Measurements from ENCODE around the gene ABCF2.

The ABCF2 gene

GRCh38 chr7:151265351-151265931 lies 38.4 kb upstream of the ABCF2 start:
- no peak overlapping the region for H3K9ac ChIP-seq (ENCODE audit: low read depth in 1 of 2, low read length in 2 of 2)
- no peaks in the 10 kb centered on the region for H3K9me3 ChIP-seq (ENCODE audit: control insufficient read depth in 2 of 2, low read length in 2 of 2)
- H3K4me3 ChIP-seq (ENCODE audit: low read length in 2 of 2) = no peak overlapping the region
- H3K36me3 ChIP-seq (ENCODE audit: control insufficient read depth in 2 of 2, insufficient read depth in 2 of 2, low read length in 2 of 2) = no peaks in the 10 kb centered on the region
- H3K27me3 ChIP-seq (ENCODE audit: control insufficient read depth in 2 of 2, insufficient read depth in 2 of 2, low read length in 2 of 2) = peaks cover 4 to 9% of the 10 kb centered on the region in 2 donors
- no peak overlapping the region for H3K27ac ChIP-seq (ENCODE audit: low read depth in 2 of 2, low read length in 2 of 2)
- no peaks in the 10 kb centered on the region for H3K4me1 ChIP-seq (ENCODE audit: control insufficient read depth in 2 of 2, insufficient read depth in 2 of 2, low read length in 2 of 2)

- no peaks in the 10 kb centered on the region for H3K36me3 ChIP-seq (ENCODE audit: control insufficient read depth in 2 of 2, insufficient read depth in 2 of 2, low read length in 2 of 2)
- no peak overlapping the region for H3K27ac ChIP-seq (ENCODE audit: low read depth in 2 of 2, low read length in 2 of 2)
- no peak overlapping the region for H3K9ac ChIP-seq (ENCODE audit: low read depth in 1 of 2, low read length in 2 of 2)
- no peak overlapping the region for H3K4me3 ChIP-seq (ENCODE audit: low read length in 2 of 2)
- H3K27me3 ChIP-seq (ENCODE audit: control insufficient read depth in 2 of 2, insufficient read depth in 2 of 2, low read length in 2 of 2) = peaks cover 5 to 9% of the 10 kb centered on the region in 2 donors
- no peaks in the 10 kb centered on the region for H3K9me3 ChIP-seq (ENCODE audit: control insufficient read depth in 2 of 2, low read length in 2 of 2)
- H3K4me1 ChIP-seq (ENCODE audit: control insufficient read depth in 2 of 2, insufficient read depth in 2 of 2, low read length in 2 of 2) = no peaks in the 10 kb centered on the region
These were observed 37.6 kb upstream of the ABCF2 start for GRCh38 chr7:151264615-151265014.

- Histone ChIP-seq H3K4me3 (ENCODE audit: low read length in 2 of 2) (no peak overlapping the region), H3K36me3 (ENCODE audit: control insufficient read depth in 2 of 2, insufficient read depth in 2 of 2, low read length in 2 of 2) (no peaks in the 10 kb centered on the region), H3K9me3 (ENCODE audit: control insufficient read depth in 2 of 2, low read length in 2 of 2) (no peaks in the 10 kb centered on the region), H3K27ac (ENCODE audit: low read depth in 2 of 2, low read length in 2 of 2) (no peak overlapping the region), H3K4me1 (ENCODE audit: control insufficient read depth in 2 of 2, insufficient read depth in 2 of 2, low read length in 2 of 2) (no peaks in the 10 kb centered on the region), H3K9ac (ENCODE audit: low read depth in 1 of 2, low read length in 2 of 2) (no peak overlapping the region), H3K27me3 (ENCODE audit: control insufficient read depth in 2 of 2, insufficient read depth in 2 of 2, low read length in 2 of 2) (peaks cover 9 to 15% of the 10 kb centered on the region in 2 donors)
These were observed 34.5 kb upstream of the ABCF2 start for GRCh38 chr7:151261529-151261928.

GRCh38 chr7:151260883-151261282 lies 33.9 kb upstream of the ABCF2 start:
- Histone ChIP-seq H3K27me3 (ENCODE audit: control insufficient read depth in 2 of 2, insufficient read depth in 2 of 2, low read length in 2 of 2) (peaks cover 9 to 19% of the 10 kb centered on the region in 2 donors), H3K4me3 (ENCODE audit: low read length in 2 of 2) (no peak overlapping the region), H3K36me3 (ENCODE audit: control insufficient read depth in 2 of 2, insufficient read depth in 2 of 2, low read length in 2 of 2) (no peaks in the 10 kb centered on the region)

GRCh38 chr7:151260471-151260870 lies 33.5 kb upstream of the ABCF2 start:
- H3K9me3 ChIP-seq (ENCODE audit: control insufficient read depth in 2 of 2, low read length in 2 of 2) = no peaks in the 10 kb centered on the region
- H3K9ac ChIP-seq (ENCODE audit: low read depth in 1 of 2, low read length in 2 of 2) = no peak overlapping the region
- no peak overlapping the region for H3K27ac ChIP-seq (ENCODE audit: low read depth in 2 of 2, low read length in 2 of 2)
- peaks cover 11 to 19% of the 10 kb centered on the region in 2 donors for H3K27me3 ChIP-seq (ENCODE audit: control insufficient read depth in 2 of 2, insufficient read depth in 2 of 2, low read length in 2 of 2)
- H3K4me3 ChIP-seq (ENCODE audit: low read length in 2 of 2) = no peak overlapping the region
- no peaks in the 10 kb centered on the region for H3K36me3 ChIP-seq (ENCODE audit: control insufficient read depth in 2 of 2, insufficient read depth in 2 of 2, low read length in 2 of 2)
- H3K4me1 ChIP-seq (ENCODE audit: control insufficient read depth in 2 of 2, insufficient read depth in 2 of 2, low read length in 2 of 2) = no peaks in the 10 kb centered on the region

More at GRCh38 chr7:151260883-151261282, 33.9 kb upstream of the ABCF2 start:
- Histone ChIP-seq H3K9me3 (ENCODE audit: control insufficient read depth in 2 of 2, low read length in 2 of 2) (no peaks in the 10 kb centered on the region), H3K4me1 (ENCODE audit: control insufficient read depth in 2 of 2, insufficient read depth in 2 of 2, low read length in 2 of 2) (no peaks in the 10 kb centered on the region), H3K27ac (ENCODE audit: low read depth in 2 of 2, low read length in 2 of 2) (no peak overlapping the region), H3K9ac (ENCODE audit: low read depth in 1 of 2, low read length in 2 of 2) (no peak overlapping the region)

GRCh38 chr7:151257990-151258389 lies 31.0 kb upstream of the ABCF2 start:
- H3K4me1 ChIP-seq (ENCODE audit: control insufficient read depth in 2 of 2, insufficient read depth in 2 of 2, low read length in 2 of 2) = no peaks in the 10 kb centered on the region
- no peak overlapping the region for H3K4me3 ChIP-seq (ENCODE audit: low read length in 2 of 2)
- no peak overlapping the region for H3K9ac ChIP-seq (ENCODE audit: low read depth in 1 of 2, low read length in 2 of 2)
- H3K27ac ChIP-seq (ENCODE audit: low read depth in 2 of 2, low read length in 2 of 2) = no peak overlapping the region
- no peaks in the 10 kb centered on the region for H3K9me3 ChIP-seq (ENCODE audit: control insufficient read depth in 2 of 2, low read length in 2 of 2)
- peaks cover 16 to 33% of the 10 kb centered on the region in 2 donors for H3K27me3 ChIP-seq (ENCODE audit: control insufficient read depth in 2 of 2, insufficient read depth in 2 of 2, low read length in 2 of 2)
- no peaks in the 10 kb centered on the region for H3K36me3 ChIP-seq (ENCODE audit: control insufficient read depth in 2 of 2, insufficient read depth in 2 of 2, low read length in 2 of 2)

- H3K9me3 ChIP-seq (ENCODE audit: control insufficient read depth in 2 of 2, low read length in 2 of 2) = no peaks in the 10 kb centered on the region
- H3K4me1 ChIP-seq (ENCODE audit: control insufficient read depth in 2 of 2, insufficient read depth in 2 of 2, low read length in 2 of 2) = peaks cover 7% of the 10 kb centered on the region in 2 donors
- no peak overlapping the region for H3K27ac ChIP-seq (ENCODE audit: low read depth in 2 of 2, low read length in 2 of 2)
- H3K9ac ChIP-seq (ENCODE audit: low read depth in 1 of 2, low read length in 2 of 2) = no peak overlapping the region
- H3K27me3 ChIP-seq (ENCODE audit: control insufficient read depth in 2 of 2, insufficient read depth in 2 of 2, low read length in 2 of 2) = peaks cover 20 to 41% of the 10 kb centered on the region in 2 donors
- H3K4me3 ChIP-seq (ENCODE audit: low read length in 2 of 2) = no peak overlapping the region
- no peaks in the 10 kb centered on the region for H3K36me3 ChIP-seq (ENCODE audit: control insufficient read depth in 2 of 2, insufficient read depth in 2 of 2, low read length in 2 of 2)
These were observed 29.5 kb upstream of the ABCF2 start for GRCh38 chr7:151256410-151257045.

- Histone ChIP-seq H3K4me3 (ENCODE audit: low read length in 2 of 2) (no peak overlapping the region), H3K4me1 (ENCODE audit: control insufficient read depth in 2 of 2, insufficient read depth in 2 of 2, low read length in 2 of 2) (peaks cover 11 to 13% of the 10 kb centered on the region in 2 donors), H3K9me3 (ENCODE audit: control insufficient read depth in 2 of 2, low read length in 2 of 2) (no peaks in the 10 kb centered on the region), H3K27ac (ENCODE audit: low read depth in 2 of 2, low read length in 2 of 2) (no peak overlapping the region), H3K9ac (ENCODE audit: low read depth in 1 of 2, low read length in 2 of 2) (no peak overlapping the region), H3K36me3 (ENCODE audit: control insufficient read depth in 2 of 2, insufficient read depth in 2 of 2, low read length in 2 of 2) (no peaks in the 10 kb centered on the region), H3K27me3 (ENCODE audit: control insufficient read depth in 2 of 2, insufficient read depth in 2 of 2, low read length in 2 of 2) (peaks cover 22 to 47% of the 10 kb centered on the region in 2 donors)
These were observed 28.4 kb upstream of the ABCF2 start for GRCh38 chr7:151255390-151255789.

GRCh38 chr7:151254851-151255250 lies 27.8 kb upstream of the ABCF2 start:
- H3K9ac ChIP-seq (ENCODE audit: low read depth in 1 of 2, low read length in 2 of 2) = no peak overlapping the region
- H3K36me3 ChIP-seq (ENCODE audit: control insufficient read depth in 2 of 2, insufficient read depth in 2 of 2, low read length in 2 of 2) = no peaks in the 10 kb centered on the region
- no peak overlapping the region for H3K4me3 ChIP-seq (ENCODE audit: low read length in 2 of 2)
- H3K27me3 ChIP-seq (ENCODE audit: control insufficient read depth in 2 of 2, insufficient read depth in 2 of 2, low read length in 2 of 2) = peaks cover 28 to 51% of the 10 kb centered on the region in 2 donors
- H3K4me1 ChIP-seq (ENCODE audit: control insufficient read depth in 2 of 2, insufficient read depth in 2 of 2, low read length in 2 of 2) = peaks cover 15 to 16% of the 10 kb centered on the region in 2 donors
- H3K9me3 ChIP-seq (ENCODE audit: control insufficient read depth in 2 of 2, low read length in 2 of 2) = no peaks in the 10 kb centered on the region
- no peak overlapping the region for H3K27ac ChIP-seq (ENCODE audit: low read depth in 2 of 2, low read length in 2 of 2)

GRCh38 chr7:151254316-151254715 lies 27.3 kb upstream of the ABCF2 start:
- Histone ChIP-seq H3K27ac (ENCODE audit: low read depth in 2 of 2, low read length in 2 of 2) (no peak overlapping the region), H3K36me3 (ENCODE audit: control insufficient read depth in 2 of 2, insufficient read depth in 2 of 2, low read length in 2 of 2) (no peaks in the 10 kb centered on the region), H3K4me1 (ENCODE audit: control insufficient read depth in 2 of 2, insufficient read depth in 2 of 2, low read length in 2 of 2) (peaks cover 19 to 20% of the 10 kb centered on the region in 2 donors), H3K9me3 (ENCODE audit: control insufficient read depth in 2 of 2, low read length in 2 of 2) (no peaks in the 10 kb centered on the region), H3K4me3 (ENCODE audit: low read length in 2 of 2) (no peak overlapping the region), H3K27me3 (ENCODE audit: control insufficient read depth in 2 of 2, insufficient read depth in 2 of 2, low read length in 2 of 2) (peaks cover 28 to 51% of the 10 kb centered on the region in 2 donors), H3K9ac (ENCODE audit: low read depth in 1 of 2, low read length in 2 of 2) (no peak overlapping the region)
